ENCODE data around the gene TRIO. TPM values are rescaled to one million over a fixed set of nuclear protein-coding genes. Genes with fewer than 3 reads are reported as not detected.

TRIO gene
- polyA plus RNA-seq, 1 experiment = 176 TPM

DNA sequence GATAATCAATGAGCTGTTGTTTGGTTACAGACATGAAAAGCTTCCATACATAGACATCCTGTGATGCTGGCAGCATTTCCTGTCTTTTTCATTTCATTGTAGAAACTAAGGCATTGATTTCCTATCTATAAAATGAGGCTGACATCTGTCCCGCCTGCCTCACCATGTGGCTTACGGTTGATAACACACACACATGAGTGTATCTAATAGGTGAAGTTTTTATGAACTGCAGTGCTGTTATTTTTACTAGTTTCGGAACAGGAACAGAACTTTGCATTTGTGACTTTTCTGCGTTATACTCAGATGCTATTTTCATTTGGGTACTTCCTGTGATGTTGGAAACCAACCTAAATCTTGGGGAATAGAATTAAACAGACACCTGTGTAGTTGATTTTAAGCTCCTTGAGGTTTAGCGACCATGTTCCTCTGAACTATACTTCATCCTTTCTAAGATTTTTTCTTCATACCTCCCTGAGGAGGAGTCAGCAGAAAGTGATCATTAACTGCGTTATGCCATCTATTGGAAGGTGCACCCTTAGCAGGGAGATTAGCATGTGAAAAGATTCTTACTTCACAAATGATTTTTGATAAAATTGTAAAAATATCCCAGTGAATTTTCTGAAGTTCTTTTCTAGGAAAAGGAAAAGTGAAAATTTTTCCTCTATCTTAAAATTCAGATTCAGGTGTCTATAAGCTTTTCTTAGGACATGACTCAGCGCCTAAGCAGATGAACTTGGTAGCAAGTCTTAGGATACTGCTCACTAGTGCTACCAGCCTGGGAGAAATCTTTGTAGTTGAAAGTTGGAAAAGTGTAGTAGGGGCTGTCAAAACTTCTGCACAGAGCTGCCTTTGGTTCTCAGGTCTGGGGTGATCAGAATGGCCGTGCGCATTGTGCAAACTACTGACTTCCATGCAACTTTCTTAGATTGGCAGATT, 134.5 kb downstream of the TRIO start:
- H3K4me3 ChIP-seq (ENCODE audit: low read depth, low read length) = no peak overlapping the region
- CTCF ChIA-PET = interaction anchor here (0.8 to 1.1 kb wide), 4 partner anchors 9 to 169 kb away, joined by 3 read pairs; no protein-coding TSS in a partner anchor
- DNase-seq (ENCODE audit: low read depth) = no peak
- POLR2A ChIA-PET = no interaction called here
- TF ChIP-seq, protein P1, sequence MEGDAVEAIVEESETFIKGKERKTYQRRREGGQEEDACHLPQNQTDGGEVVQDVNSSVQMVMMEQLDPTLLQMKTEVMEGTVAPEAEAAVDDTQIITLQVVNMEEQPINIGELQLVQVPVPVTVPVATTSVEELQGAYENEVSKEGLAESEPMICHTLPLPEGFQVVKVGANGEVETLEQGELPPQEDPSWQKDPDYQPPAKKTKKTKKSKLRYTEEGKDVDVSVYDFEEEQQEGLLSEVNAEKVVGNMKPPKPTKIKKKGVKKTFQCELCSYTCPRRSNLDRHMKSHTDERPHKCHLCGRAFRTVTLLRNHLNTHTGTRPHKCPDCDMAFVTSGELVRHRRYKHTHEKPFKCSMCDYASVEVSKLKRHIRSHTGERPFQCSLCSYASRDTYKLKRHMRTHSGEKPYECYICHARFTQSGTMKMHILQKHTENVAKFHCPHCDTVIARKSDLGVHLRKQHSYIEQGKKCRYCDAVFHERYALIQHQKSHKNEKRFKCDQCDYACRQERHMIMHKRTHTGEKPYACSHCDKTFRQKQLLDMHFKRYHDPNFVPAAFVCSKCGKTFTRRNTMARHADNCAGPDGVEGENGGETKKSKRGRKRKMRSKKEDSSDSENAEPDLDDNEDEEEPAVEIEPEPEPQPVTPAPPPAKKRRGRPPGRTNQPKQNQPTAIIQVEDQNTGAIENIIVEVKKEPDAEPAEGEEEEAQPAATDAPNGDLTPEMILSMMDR (IDR thresholded peaks at IDR 0.05; ENCODE audit: insufficient read depth, low read depth, low read length) = no peak
- no peaks in the 10 kb centered on the region for H3K27me3 ChIP-seq (ENCODE audit: control insufficient read depth, insufficient read depth, low read length)
- H3K36me3 ChIP-seq (ENCODE audit: control insufficient read depth, insufficient read depth, low read length) = peaks cover 4% of the 10 kb centered on the region; the same call in 1 of the 2 replicates

DNA sequence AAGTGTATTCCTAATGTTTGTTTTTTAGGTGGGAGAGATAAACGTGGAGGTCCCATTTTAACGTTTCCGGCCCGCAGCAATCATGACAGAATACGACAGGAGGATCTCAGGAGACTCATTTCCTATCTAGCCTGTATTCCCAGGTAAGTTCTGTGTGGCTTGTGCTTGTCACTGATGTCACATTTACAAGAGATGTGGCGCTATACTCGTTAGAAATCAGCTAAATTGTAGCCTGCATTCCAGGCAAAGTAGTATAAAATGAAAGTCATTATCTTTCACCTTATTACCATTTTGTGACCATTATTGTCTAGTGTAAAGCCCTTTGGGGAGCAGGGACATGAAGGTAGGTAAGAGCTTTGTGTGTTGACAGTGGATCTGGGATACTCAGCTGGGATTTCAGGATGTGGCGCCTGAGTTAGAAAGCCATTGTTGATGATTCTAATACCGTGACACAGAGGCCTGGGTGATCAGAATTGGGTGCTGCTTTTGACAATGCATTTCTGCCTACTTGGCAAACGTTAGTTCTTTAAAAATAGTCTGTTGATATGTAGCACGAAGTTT, 137.2 kb downstream of the TRIO start:
- no peak for DNase-seq (ENCODE audit: low read depth)
- H3K4me3 ChIP-seq (ENCODE audit: low read depth, low read length) = no peak overlapping the region
- CTCF ChIA-PET = interaction anchor here (0.9 to 1.5 kb wide), 4 partner anchors 9 to 136 kb away, joined by 3 to 4 read pairs (median 4); no protein-coding TSS in a partner anchor
- H3K36me3 ChIP-seq (ENCODE audit: control insufficient read depth, insufficient read depth, low read length) = peaks cover 4% of the 10 kb centered on the region; the same call in 1 of the 2 replicates
- POLR2A ChIA-PET = no interaction called here
- TF ChIP-seq, protein P1 (IDR thresholded peaks at IDR 0.05; ENCODE audit: insufficient read depth, low read depth, low read length) = no peak
- H3K27me3 ChIP-seq (ENCODE audit: control insufficient read depth, insufficient read depth, low read length) = no peaks in the 10 kb centered on the region

DNA sequence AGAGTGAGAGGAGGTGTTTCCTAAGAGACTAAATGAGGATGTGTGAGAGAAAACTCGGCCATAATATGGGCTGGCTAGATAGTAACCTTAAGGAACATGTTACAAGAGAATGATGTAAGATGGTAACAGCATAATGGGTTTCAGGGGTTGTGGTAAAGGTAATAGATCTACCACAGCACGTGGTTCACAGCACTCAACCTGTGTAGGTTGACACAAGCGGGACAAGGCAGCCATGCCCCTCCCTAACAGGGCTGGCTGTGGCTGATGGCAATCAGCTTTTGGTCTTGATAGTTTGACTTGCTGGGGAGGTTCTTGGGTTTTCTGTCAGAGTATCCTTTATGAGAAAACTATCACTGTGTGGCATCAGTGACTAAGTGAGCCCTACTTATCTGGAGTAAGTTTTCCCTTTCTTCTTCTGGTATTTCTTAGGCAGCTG, 138.6 kb downstream of the TRIO start:
- Histone ChIP-seq H3K4me3 (ENCODE audit: low read depth, low read length) (no peak overlapping the region), H3K36me3 (ENCODE audit: control insufficient read depth, insufficient read depth, low read length) (peaks cover 9% of the 10 kb centered on the region), H3K27me3 (ENCODE audit: control insufficient read depth, insufficient read depth, low read length) (no peaks in the 10 kb centered on the region)
- ChIA-PET POLR2A (no interaction called here), CTCF (interaction anchor here (3.1 kb wide), 1 partner anchor 11 kb away, joined by 9 read pairs; no protein-coding TSS in a partner anchor)
- no peak for DNase-seq (ENCODE audit: low read depth)
- TF ChIP-seq, protein P1 (IDR thresholded peaks at IDR 0.05; ENCODE audit: insufficient read depth, low read depth, low read length) = no peak

DNA sequence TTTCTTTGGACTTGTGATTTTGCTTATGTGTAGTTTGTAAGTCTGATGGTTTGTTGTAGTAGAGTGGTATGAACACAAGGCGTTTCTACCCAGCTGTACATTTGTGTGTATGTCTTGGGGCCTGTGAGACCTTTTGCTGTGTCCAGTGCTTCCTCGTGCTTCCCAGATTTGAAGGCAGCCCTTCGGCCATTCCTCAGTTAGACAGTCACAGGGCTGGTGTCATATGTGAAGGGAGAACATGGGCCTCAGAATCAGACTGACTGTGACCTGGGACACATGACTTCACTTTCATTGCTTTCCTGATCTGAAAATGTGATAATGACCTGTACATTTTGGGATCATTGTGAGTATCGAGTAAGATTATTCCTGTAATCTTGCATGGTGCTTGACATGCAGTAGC, 140.0 kb downstream of the TRIO start:
- POLR2A ChIA-PET = no interaction called here
- CTCF ChIA-PET = interaction anchor here (3.1 kb wide), 1 partner anchor 13 kb away, joined by 9 read pairs; no protein-coding TSS in a partner anchor
- TF ChIP-seq, protein P1 (IDR thresholded peaks at IDR 0.05; ENCODE audit: insufficient read depth, low read depth, low read length) = no peak
- H3K27me3 ChIP-seq (ENCODE audit: control insufficient read depth, insufficient read depth, low read length) = no peaks in the 10 kb centered on the region
- H3K36me3 ChIP-seq (ENCODE audit: control insufficient read depth, insufficient read depth, low read length) = peaks cover 13% of the 10 kb centered on the region
- H3K4me3 ChIP-seq (ENCODE audit: low read depth, low read length) = no peak overlapping the region
- no peak for DNase-seq (ENCODE audit: low read depth)

Data from BJ (cell line).